Osteocyte (in vitro differentiated cells): ENCODE data around the gene UBE2S. TPM values are rescaled to one million over a fixed set of nuclear protein-coding genes. Genes with fewer than 3 reads are reported as not detected.

Source experiments
- DNase-seq: peaks from one replicate; pipeline ENCODE4 v3.0.0; 2021; ENCODE audit warnings: mixed read lengths; ENCODE audit not compliant: unreplicated experiment; ENCODE audit errors: extremely low spot score
- H3K27ac Mint-ChIP-seq: one replicate; pipeline ENCODE4 v1.8.0; 2021; ENCODE audit warnings: mild to moderate bottlenecking, mixed read lengths; ENCODE audit not compliant: unreplicated experiment
- H3K27me3 Mint-ChIP-seq: one replicate; pipeline ENCODE4 v1.8.0; 2021; ENCODE audit warnings: mixed read lengths; ENCODE audit not compliant: unreplicated experiment
- H3K36me3 Mint-ChIP-seq: one replicate; pipeline ENCODE4 v1.8.0; 2021; ENCODE audit warnings: mixed read lengths; ENCODE audit not compliant: unreplicated experiment
- H3K4me1 Mint-ChIP-seq: one replicate; pipeline ENCODE4 v1.8.0; 2021; ENCODE audit warnings: mixed read lengths; ENCODE audit not compliant: unreplicated experiment
- H3K4me3 Mint-ChIP-seq: one replicate; pipeline ENCODE4 v1.8.0; 2021; ENCODE audit warnings: mild to moderate bottlenecking, moderate library complexity, mixed read lengths; ENCODE audit not compliant: unreplicated experiment
- H3K9me3 Mint-ChIP-seq: one replicate; pipeline ENCODE4 v1.8.0; 2021; ENCODE audit warnings: mixed read lengths; ENCODE audit not compliant: unreplicated experiment
- total RNA-seq: library from RNA; stranded (reverse); gene quantifications from 2 replicates; pipeline ENCODE4 v1.2.1, GENCODE V29; 2021
- TF ChIP-seq, protein P1 (sequence below): fragments of 200-600 bp; sonication (generic); IDR thresholded peaks from 2 replicates; pipeline ENCODE4 v1.5.0; 2021; ENCODE audit warnings: antibody characterized with exemption, mild to moderate bottlenecking, moderate library complexity

The UBE2S gene
- total RNA-seq, 1 donor from 2014 or later, result 71.1 TPM

- H3K27me3 Mint-ChIP-seq, result peaks cover 33% of the 10 kb centered on the region
- no peak for DNase-seq
- H3K4me3 Mint-ChIP-seq, result no peak overlapping the region
Measured at GRCh38 chr19:55447421-55448174, 40.0 kb upstream of the UBE2S start.

GRCh38 chr19:55446060-55446459, 38.5 kb upstream of the UBE2S start:
- TF ChIP-seq, protein P1, sequence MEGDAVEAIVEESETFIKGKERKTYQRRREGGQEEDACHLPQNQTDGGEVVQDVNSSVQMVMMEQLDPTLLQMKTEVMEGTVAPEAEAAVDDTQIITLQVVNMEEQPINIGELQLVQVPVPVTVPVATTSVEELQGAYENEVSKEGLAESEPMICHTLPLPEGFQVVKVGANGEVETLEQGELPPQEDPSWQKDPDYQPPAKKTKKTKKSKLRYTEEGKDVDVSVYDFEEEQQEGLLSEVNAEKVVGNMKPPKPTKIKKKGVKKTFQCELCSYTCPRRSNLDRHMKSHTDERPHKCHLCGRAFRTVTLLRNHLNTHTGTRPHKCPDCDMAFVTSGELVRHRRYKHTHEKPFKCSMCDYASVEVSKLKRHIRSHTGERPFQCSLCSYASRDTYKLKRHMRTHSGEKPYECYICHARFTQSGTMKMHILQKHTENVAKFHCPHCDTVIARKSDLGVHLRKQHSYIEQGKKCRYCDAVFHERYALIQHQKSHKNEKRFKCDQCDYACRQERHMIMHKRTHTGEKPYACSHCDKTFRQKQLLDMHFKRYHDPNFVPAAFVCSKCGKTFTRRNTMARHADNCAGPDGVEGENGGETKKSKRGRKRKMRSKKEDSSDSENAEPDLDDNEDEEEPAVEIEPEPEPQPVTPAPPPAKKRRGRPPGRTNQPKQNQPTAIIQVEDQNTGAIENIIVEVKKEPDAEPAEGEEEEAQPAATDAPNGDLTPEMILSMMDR, result no peak
- no peak overlapping the region for H3K27ac Mint-ChIP-seq
- peaks cover 4% of the 10 kb centered on the region for H3K36me3 Mint-ChIP-seq
- peaks cover 7% of the 10 kb centered on the region for H3K4me1 Mint-ChIP-seq
- DNase-seq, result no peak
- no peaks in the 10 kb centered on the region for H3K9me3 Mint-ChIP-seq
- no peak overlapping the region for H3K4me3 Mint-ChIP-seq
- peaks cover 40% of the 10 kb centered on the region for H3K27me3 Mint-ChIP-seq

More at GRCh38 chr19:55447421-55448174, 40.0 kb upstream of the UBE2S start:
- Mint-ChIP-seq H3K4me1 (peaks cover 9% of the 10 kb centered on the region), H3K36me3 (peaks cover 2% of the 10 kb centered on the region), H3K9me3 (no peaks in the 10 kb centered on the region), H3K27ac (no peak overlapping the region)
- TF ChIP-seq, protein P1, result peak; percentile 6

DNA sequence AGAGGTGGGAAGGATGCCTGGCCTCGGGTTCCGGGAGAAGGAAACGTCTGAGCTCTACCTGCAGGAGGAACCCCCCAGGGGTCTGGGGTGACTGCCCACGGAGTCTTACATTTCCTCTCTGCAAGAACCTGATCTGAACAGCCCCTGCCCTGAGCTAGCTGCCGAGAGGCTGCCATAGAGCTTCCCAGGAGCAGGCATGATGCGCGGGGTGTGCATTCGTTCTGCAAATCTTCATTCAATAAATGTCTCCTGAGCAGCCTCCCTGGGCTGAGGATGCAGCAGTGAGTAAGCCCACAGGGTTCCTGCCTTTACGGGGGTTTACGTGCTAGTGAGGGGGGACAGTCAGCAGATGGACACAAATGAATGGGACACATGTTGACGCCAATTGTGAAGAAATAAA, 37.1 kb upstream of the UBE2S start:
- TF ChIP-seq, protein P1, result no peak
- Mint-ChIP-seq H3K27ac (no peak overlapping the region), H3K27me3 (peaks cover 46% of the 10 kb centered on the region), H3K36me3 (peaks cover 4% of the 10 kb centered on the region), H3K4me3 (no peak overlapping the region), H3K9me3 (no peaks in the 10 kb centered on the region), H3K4me1 (peaks cover 10% of the 10 kb centered on the region)
- DNase-seq, result no peak

DNA sequence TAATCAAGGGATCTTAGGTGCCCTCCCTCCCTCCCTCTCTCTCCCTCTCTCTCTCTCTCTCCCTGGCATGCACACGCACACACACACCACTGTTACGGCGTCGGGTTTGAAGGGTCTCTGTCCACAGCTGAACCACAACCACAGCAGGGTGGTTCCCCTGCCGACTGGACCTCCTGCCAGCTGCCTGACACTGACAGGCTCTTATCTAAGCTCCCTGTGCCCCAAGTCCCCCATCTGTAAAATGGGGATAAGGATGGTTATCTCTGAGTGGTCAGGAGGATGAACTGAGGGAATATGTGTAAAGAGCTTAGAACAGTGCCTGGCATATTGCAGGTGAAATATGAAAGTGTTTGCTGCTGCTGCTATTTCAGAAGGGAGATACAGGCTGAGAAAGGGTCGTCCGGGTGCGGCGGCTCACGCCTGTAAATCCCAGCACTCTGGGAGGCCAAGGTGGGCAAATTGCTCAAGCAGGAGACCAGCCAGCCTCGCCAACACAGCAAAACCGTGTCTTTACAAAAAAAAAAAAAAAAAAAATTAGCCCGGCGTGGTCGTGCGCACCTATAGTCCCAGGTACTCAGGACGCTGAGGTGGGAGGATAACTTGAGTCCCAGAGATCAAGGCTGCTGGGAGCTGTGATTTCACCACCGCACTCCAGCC, 36.4 kb upstream of the UBE2S start:
- Mint-ChIP-seq H3K4me3 (no peak overlapping the region), H3K27ac (no peak overlapping the region), H3K9me3 (no peaks in the 10 kb centered on the region), H3K27me3 (peaks cover 53% of the 10 kb centered on the region), H3K4me1 (peaks cover 10% of the 10 kb centered on the region), H3K36me3 (peaks cover 4% of the 10 kb centered on the region)
- DNase-seq, result no peak
- TF ChIP-seq, protein P1, result no peak
